Mucosa of descending colon (tissue), 3 donors: Measurements from ENCODE around the gene PCED1B. TPM values are rescaled to one million over a fixed set of nuclear protein-coding genes. Genes with fewer than 3 reads are reported as not detected.
A peak's percentile ranks its signal among the peaks of the same experiment; 100 is the strongest.

Source experiments
- ATAC-seq: fragments of 200-7000 bp; cut with Tn5 transposase; one replicate; pipeline ENCODE4 v1.9.1; 2020; ENCODE audit warnings: mild to moderate bottlenecking, moderate library complexity
- DNase-seq, 3 donors: peaks; one replicate each; pipeline ENCODE4 v3.0.0-alpha.2; 2020
- H3K36me3 ChIP-seq: fragments of 200-600 bp; one replicate; pipeline ENCODE4 v1.8.0; 2021; ENCODE audit warnings: low read depth, mild to moderate bottlenecking
- H3K4me1 ChIP-seq: fragments of 200-600 bp; one replicate; pipeline ENCODE4 v1.8.0; 2021; ENCODE audit warnings: low read depth, mild to moderate bottlenecking
- H3K4me3 ChIP-seq: fragments of 200-600 bp; one replicate; pipeline ENCODE4 v1.8.0; 2021; ENCODE audit warnings: mild to moderate bottlenecking
- H3K9me3 ChIP-seq: fragments of 200-600 bp; one replicate; pipeline ENCODE4 v1.8.0; 2021; ENCODE audit warnings: mild to moderate bottlenecking
- intact Hi-C, 2 donors: fragments of 100-400 bp; cut with DNase I in 1 of 2; cut with micrococcal nuclease in 1 of 2; formaldehyde crosslinking; loops; one replicate each; pipeline versions ENCODE4 v1.11.0 to v1.11.1; 2022; cut with DNase I, micrococcal nuclease
- long read RNA-seq, 2 donors: library from polyadenylated mRNA; unstranded; transcript quantifications; one replicate each; pipeline ENCODE4 v2.0.0, GENCODE V29; 2019 to 2021
- total RNA-seq, 3 donors: library from RNA; stranded (reverse); fragmentation: NEBNext Ultra II Directional in 2 of 3; extraction: Animal tissue kit (Norgen Biotek cat#: 25700) in 2 of 3; gene quantifications; one replicate each; pipeline versions ENCODE4 v1.2.1 to v1.2.4, GENCODE V29; 2021 to 2023
- TF ChIP-seq, protein P1 (sequence below): fragments of 200-600 bp; IDR thresholded peaks from one replicate; pipeline ENCODE4 v1.8.0; 2022; ENCODE audit warnings: antibody characterized with exemption, mild to moderate bottlenecking
- donor health status: DM: no; HTN: no; CAD: no; lungs with moderate emphysema.
- donor health status: DM: no; HTN: no; CAD: no.
- donor health status: DM: no; HTN: yes; CAD: no.

PCED1B gene
- 1 to 10 TPM; 2.2 to 4.7 (median 2.9) TPM for total RNA-seq
- long read RNA-seq, donor 1, partial matches to known transcripts: 0 of 5 reads
- long read RNA-seq, donor 1, other reads (novel, unspliced or antisense): 4 of 5 reads
- long read RNA-seq, donor 2, partial matches to known transcripts: 0 of 2 reads
- long read RNA-seq, donor 2, other reads (novel, unspliced or antisense): 2 of 2 reads

DNA sequence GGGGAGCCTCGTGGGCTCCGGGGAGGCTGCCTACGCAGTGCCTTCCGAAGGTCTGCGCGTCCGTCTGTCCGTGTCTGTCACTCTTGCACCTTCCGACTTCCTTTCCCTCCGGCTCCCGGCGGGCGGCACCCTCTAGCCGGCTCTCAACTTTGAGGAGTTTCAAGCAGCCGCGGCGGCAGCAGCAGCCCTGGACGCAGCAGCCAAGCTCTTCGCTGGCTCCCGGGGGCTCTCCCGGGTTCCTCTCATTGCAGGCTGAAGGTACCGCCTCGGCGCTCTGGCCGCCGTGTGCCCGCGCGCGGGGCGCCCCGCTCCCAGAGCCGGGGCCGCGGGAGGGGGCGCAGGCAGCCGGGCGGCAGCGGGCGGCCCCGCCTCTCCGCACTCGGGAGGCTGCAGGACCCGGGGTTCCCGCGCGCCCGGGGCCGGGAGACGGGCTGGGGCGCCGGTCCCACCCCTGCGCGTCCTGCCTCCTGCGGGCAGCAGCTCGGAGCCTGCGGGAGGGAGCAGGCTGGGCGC, at the start of gene PCED1B, which contains the start of gene AMIGO2:
TSS of gene PCED1B (plus strand) at position 154 of the 513 bp plus-strand sequence. CDS start 155,443 bp downstream, outside the sequence.
TSS of gene AMIGO2 (minus strand) at position 492 of the 513 bp plus-strand sequence. CDS start 957 bp downstream, outside the sequence.
- intact Hi-C loops: no loop called here
- TF ChIP-seq, protein P1, sequence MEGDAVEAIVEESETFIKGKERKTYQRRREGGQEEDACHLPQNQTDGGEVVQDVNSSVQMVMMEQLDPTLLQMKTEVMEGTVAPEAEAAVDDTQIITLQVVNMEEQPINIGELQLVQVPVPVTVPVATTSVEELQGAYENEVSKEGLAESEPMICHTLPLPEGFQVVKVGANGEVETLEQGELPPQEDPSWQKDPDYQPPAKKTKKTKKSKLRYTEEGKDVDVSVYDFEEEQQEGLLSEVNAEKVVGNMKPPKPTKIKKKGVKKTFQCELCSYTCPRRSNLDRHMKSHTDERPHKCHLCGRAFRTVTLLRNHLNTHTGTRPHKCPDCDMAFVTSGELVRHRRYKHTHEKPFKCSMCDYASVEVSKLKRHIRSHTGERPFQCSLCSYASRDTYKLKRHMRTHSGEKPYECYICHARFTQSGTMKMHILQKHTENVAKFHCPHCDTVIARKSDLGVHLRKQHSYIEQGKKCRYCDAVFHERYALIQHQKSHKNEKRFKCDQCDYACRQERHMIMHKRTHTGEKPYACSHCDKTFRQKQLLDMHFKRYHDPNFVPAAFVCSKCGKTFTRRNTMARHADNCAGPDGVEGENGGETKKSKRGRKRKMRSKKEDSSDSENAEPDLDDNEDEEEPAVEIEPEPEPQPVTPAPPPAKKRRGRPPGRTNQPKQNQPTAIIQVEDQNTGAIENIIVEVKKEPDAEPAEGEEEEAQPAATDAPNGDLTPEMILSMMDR: no peak
- Histone ChIP-seq H3K36me3 (no peaks in the 10 kb centered on the region), H3K4me3 (peak within 1 kb of the TSS; percentile 29), H3K4me1 (no peaks in the 10 kb centered on the region), H3K9me3 (no peaks in the 10 kb centered on the region)
- peak; percentile 80 for ATAC-seq
- DNase-seq: peak; percentile 75 to 87 (median 84)

DNA sequence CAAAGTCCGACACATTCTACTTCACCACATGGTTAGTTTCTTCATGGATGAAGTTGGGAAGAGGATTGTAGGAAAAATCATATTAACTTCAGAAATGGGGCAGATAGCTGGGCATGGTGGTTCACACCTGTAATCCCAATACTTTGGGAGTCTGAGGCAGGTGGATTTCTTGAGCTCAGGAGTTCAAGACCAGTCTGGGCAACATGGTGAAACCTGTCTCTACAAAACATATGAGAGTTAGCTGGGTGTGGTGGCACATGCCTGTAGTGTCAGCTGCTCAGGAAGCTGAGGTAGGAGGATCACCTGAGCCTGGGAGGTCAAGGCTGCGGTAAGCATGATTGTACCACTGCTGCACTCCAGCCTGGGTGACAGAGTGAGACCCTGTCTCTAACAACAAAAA, 49.5 kb upstream of the PCED1B start:
- ATAC-seq (no peak), DNase-seq (no peak)
- no peaks in the 10 kb centered on the region for H3K4me1 ChIP-seq
- no peak overlapping the region for H3K4me3 ChIP-seq
- TF ChIP-seq, protein P1: no peak
- no peaks in the 10 kb centered on the region for H3K9me3 ChIP-seq
- H3K36me3 ChIP-seq: no peaks in the 10 kb centered on the region
- intact Hi-C loops: loop anchor here (10.0 kb wide), 2 partner anchors 285 to 655 kb away; no protein-coding TSS in a partner anchor

DNA sequence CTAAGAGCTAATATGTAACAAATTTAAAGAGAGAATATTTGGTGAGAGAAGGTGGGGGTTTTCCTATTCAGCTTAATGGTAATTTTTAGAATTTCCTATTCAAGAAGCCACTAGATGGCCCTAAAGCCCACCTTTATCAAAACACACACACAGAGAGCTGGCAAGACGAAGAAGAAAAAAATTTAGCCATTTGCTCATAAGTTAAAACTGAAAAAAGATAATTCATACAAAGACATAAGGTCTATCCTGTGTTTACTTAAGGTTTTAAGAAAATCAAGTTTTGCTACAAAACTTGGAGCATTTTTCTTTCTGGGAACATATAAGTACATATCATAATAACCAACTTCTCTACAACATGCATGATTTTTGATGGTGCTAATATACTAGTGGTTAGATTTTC, 46.8 kb upstream of the PCED1B start:
- Histone ChIP-seq H3K9me3 (no peaks in the 10 kb centered on the region), H3K4me3 (no peak overlapping the region), H3K4me1 (no peaks in the 10 kb centered on the region), H3K36me3 (no peaks in the 10 kb centered on the region)
- intact Hi-C loops: loop anchor here in 1 of 2 donors (10.0 kb wide), 1 partner anchor 282 kb away; no protein-coding TSS in a partner anchor
- DNase-seq: peak in 1 of 3 donors; percentile 36
- peak; percentile 49 for ATAC-seq
- TF ChIP-seq, protein P1: no peak

DNA sequence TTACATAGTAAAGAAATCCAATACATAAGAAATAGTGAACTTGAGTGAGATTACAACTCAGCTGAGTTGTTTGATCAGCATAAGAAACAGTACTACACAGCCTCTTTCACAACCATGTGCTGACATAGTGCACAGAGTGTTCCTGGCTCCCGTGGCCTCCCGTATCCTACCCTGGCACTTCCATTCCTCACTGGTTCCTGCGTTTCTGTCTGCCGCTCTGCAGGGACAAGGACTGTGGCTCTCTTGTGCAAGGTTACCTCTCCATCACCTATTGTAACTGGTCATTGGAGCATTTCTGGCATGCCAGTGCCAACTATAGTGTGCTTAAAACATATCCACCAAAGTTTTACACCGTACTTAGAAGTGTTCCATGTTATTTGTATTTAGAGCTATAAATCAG, 46.3 kb upstream of the PCED1B start:
- H3K9me3 ChIP-seq: no peaks in the 10 kb centered on the region
- intact Hi-C loops: loop anchor here in 1 of 2 donors (10.0 kb wide), 1 partner anchor 282 kb away; no protein-coding TSS in a partner anchor
- DNase-seq: no peak

GRCh38 chr12:47033789-47034555, 45.4 kb upstream of the PCED1B start:
- Histone ChIP-seq H3K4me1 (peaks cover 7% of the 10 kb centered on the region), H3K4me3 (no peak overlapping the region), H3K36me3 (no peaks in the 10 kb centered on the region), H3K9me3 (no peaks in the 10 kb centered on the region)
- intact Hi-C loops: loop anchor here in 1 of 2 donors (10.0 kb wide), 1 partner anchor 281 kb away; no protein-coding TSS in a partner anchor
- TF ChIP-seq, protein P1: no peak
- DNase-seq (no peak), ATAC-seq (no peak)

More for the DNA sequence above, 46.3 kb upstream of the PCED1B start:
- Histone ChIP-seq H3K4me1 (no peaks in the 10 kb centered on the region), H3K36me3 (no peaks in the 10 kb centered on the region), H3K4me3 (no peak overlapping the region)
- ATAC-seq: peak; percentile 44
- TF ChIP-seq, protein P1: no peak
